HG03520 (cell line): ENCODE measurements around the gene MFSD11.
"Not testable (repeated sequence)": the region's sequence is repeated elsewhere in the genome, so short reads cannot be mapped to it uniquely, and the experiment has no call there.

Source experiments
- ATAC-seq: cut with Tn5 transposase; IDR thresholded peaks from one replicate; pipeline ENCODE4 v1.9.1; 2021; ENCODE audit warnings: mild to moderate bottlenecking, moderate library complexity; ENCODE audit not compliant: unreplicated experiment

Gene MFSD11

DNA sequence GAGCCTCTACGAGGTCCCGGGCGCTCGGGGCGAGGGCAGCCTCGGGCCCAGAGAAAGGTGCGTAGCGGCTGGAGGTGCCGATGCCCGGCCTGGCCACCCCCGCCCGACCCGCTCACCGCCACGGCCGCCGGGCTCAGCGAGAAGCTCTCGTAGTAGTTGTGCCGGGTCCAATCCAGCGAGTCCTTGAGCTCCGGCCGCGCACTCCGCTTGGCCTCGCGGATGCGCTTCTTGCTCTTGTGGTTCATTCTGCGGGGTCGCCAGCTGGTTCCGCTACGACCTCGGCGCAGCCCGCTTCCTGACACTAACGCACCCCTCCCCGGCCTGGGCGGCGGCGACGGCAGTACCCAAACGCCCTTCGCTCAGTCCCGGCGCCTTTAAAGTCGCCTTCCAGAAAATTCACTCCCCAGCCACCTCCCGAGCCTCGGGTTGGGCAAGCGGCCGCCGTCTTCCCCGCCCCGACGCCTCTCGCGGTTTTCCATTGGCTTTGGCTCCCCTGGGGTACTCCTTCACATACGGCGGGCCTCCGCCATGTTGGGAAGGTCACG is 11.6 kb upstream of the MFSD11 start, which contains the start of gene JMJD6:
Gene JMJD6 (minus strand): TSS at position 376 of the 545 bp plus-strand sequence. CDS start 131 bp downstream, at position 245.
- ATAC-seq, result peak; percentile 70

GRCh38 chr17:76726776-76727718 is 10.9 kb upstream of the MFSD11 start, which contains the start of gene METTL23:
Gene METTL23, plus strand, starts transcription at chr17:76726839. Its CDS starts 2,872 bp downstream, at chr17:76729711.
- ATAC-seq, result peak; percentile 45

DNA sequence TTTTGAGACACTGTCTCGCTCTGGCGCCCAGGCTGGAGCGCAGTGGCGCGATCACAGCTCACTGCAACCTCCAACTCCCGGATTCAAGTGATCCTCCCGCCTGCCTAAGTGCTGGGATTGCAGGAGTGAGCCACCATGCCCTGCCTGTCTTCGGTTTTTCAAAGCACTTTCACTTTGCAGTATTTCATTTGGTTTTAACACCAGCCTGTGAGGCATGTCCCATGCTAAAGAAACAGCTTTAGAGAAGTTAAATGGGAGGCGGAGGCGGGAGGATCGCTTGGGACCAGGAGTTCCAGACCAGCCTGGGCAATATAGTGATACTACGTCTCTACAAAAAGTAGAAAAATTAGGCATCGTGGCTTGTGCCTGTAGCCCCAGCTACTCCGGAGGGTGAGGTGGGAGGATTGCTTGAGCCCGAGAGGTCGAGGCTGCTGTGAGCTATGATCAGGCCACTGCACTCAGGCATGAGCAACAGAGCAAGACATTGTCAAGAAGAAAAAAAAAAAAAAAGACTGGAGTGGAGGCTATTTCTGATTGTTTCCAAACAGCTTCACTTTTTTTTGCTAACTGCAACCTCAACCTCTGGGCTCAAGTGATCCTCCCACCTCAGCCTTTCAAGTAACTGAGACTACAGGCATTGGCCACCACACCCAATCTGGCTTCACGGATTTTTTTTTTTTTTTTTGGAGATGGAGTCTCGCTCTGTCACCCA is 10.0 kb upstream of the MFSD11 start:
- ATAC-seq, result no peak

GRCh38 chr17:76731800-76732733 is 5.9 kb upstream of the MFSD11 start:
- ATAC-seq, result not testable (repeated sequence)

DNA sequence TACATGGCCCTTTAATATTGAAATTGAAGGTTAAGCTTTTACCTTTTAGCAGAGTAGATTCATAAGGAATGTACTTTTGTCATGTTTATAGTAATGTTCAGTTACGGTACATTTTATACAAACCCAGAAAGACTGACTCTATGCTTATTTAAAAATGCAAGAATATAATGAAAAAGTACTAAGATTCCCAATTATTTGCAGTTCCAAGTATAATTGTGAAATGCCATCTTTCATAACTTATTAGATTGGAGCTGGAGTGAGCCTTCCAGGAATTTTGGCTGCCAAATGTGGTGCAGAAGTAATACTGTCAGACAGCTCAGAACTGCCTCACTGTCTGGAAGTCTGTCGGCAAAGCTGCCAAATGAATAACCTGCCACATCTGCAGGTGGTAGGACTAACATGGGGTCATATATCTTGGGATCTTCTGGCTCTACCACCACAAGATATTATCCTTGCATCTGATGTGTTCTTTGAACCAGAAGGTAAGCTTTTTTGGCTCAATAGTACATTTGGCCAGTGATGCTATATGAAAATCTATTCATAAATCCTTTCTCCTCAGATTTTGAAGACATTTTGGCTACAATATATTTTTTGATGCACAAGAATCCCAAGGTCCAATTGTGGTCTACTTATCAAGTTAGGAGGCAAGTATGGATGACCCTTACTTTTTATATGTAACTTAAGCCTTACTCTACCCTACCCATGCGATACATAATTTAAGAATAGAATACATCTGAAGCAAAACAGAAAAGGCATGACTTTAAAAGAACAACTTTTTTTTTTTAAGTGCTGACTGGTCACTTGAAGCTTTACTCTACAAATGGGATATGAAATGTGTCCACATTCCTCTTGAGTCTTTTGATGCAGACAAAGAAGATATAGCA is 4.9 kb upstream of the MFSD11 start:
- no peak for ATAC-seq

DNA sequence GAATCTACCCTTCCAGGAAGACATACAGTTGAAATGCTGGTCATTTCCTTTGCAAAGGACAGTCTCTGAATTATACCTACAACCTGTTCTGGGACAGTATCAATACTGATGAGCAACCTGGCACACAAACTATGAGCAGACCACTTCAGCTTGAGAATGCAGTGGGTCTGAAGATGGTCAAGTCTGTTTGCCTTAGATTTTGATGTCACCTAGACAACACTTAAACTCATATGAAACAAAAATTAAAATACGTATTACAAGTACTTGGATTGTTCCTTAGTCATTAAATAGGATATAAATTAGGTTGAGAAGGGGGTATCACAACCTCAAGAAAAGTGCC is 4.3 kb upstream of the MFSD11 start:
- ATAC-seq, result no peak

- ATAC-seq, result no peak
These were observed 3.7 kb upstream of the MFSD11 start for GRCh38 chr17:76734080-76734840.

DNA sequence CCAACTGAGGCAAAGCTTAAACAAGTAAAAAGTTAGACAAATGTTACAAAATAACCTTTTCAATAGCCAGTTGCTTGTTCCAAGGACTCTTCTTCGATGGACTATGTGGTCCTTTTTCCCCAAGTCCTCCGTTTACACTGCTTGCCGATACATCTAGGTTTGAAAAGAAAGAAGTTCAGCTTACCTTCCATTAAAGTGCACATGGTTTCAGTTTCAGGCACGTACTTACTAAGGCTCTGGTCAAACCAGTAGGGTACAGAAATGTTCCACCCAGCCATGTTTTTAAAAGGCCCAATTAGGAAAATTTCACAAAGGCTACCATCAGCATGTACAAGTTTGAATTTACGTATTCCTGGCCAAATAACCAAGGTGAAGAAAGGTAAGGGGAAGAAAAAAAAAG is 2.9 kb upstream of the MFSD11 start:
- no peak for ATAC-seq

DNA sequence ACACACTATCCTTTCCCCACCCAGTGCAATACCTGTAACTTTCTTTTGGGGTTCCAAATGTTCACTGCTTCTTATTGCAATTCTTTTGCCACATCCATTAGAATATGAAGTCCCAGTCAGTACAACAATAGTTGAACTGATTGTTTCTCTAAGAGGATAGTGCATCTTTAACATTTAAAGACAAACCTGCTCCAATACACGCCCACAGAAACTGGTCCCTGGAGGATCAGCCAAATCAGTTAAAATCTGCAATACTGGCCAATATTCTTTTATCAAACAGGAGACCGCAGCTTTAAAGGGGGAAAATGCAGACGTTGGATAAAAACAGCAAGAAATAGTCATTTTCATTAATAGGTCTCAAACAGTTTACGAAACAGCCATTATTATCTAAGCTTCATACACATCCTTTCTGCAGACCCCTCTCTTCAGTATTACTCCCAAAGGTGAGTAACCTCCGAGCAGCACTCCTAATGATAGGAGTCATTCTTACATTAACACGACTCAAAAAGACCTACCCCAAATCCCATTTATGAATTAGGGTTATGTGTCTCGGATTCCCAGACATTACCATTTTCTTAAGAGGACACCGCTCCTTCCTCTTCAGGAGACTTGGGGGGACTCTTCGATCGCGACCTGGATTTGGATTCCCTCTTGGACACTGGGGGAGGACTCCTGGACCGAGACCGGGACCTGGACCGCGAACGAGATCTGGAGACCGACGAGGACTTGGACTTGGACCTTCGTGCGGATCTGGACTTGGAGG is 2.2 kb upstream of the MFSD11 start:
- no peak for ATAC-seq

DNA sequence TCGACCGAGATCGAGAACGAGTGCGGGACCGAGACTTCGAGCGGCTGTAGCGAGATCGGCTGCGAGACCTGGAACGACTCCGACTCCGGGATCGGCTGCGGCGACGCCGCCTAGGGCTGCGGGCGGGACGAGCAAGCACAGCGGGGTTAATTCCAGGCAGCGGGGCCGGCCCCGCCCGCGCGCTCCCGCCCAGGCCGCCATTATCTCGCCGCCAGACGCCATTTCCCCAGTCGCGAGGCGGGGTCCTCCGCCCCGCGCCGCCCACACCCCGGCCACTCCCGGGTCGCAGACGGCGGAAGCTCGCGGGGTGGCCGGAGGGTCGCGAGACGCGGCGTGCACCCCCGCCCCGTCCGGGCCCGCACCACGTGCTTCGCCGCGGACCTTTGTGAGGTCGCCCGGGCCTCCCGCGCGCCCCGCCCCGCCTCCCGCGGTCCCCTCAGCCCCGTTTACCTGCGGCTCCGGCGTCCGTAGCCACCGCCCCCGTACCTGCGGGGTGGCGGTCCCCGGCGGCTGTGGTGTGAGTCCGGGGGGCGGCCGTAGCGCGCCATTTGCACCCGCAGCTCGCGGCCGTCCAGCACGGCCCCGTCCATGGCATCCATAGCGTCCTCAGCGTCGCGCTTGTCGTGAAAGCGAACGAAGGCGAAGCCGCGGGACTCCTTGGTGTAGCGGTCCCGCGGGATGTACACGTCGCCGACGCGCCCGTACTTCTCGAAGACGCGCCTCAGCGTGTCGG is 1.4 kb upstream of the MFSD11 start:
- ATAC-seq, result peak; percentile 10

DNA sequence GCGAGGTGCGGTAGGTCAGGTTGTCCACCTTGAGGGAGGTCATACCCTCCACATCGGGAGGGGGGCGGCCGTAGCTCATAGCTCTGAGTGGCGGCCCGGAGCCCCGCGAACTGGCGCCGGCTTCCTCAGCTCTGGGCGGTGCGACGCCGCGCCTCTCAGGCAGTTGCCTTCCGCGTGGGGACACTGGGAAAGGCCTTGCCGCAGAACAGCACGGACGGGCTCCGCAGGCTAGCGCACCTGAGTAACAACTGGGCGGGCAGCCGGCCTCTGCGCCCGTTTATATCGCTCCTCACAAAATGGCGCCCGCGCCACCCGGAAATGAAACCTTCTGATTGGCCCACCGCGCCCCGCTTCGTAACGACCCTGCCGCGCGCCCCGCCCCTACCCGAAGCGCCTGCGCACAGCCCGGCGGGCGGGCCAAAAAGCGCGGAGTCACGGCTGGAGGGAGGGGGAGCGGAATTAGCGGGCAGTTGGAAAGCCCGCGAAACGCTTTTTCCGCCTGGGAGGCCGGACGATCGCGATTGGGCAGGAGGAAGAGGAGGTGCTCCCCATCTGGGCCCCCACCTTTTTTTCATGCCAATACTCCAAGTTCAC is 740 bp upstream of the MFSD11 start, which contains the start of gene SRSF2:
Gene SRSF2 (minus strand): TSS at position 250 of the 594 bp plus-strand sequence. CDS start 171 bp downstream, at position 79.
- ATAC-seq, result peak; percentile 54

GRCh38 chr17:76738468-76738850 is 540 bp downstream of the MFSD11 start:
- ATAC-seq, result no peak

- ATAC-seq, result not testable (repeated sequence)
These were observed 1.7 kb downstream of the MFSD11 start for GRCh38 chr17:76739568-76740115.

- no peak for ATAC-seq
These were observed 2.6 kb downstream of the MFSD11 start for GRCh38 chr17:76740329-76741118.

GRCh38 chr17:76742958-76743357 is 5.0 kb downstream of the MFSD11 start:
- no peak for ATAC-seq

DNA sequence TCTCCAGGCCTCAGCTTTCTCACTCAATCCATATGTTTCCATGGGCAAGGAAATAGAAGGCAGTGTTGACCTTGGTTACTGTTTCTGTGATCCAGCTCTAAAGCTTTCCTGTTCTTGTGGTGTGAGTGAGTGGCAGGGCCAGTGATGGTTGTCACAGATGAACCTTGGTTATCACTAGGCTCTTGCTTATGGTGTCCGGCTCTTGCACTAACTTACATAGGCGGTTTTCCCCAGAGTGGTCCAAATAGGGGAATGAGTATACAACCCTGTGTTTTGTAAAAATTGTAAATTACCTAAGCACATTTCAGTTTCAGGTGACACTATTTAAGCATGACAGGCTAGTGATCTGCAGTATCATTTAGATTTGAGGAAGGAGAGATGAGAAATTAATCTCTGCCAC is 6.8 kb downstream of the MFSD11 start:
- no peak for ATAC-seq
